Measurements from ENCODE around the gene NAV1. TPM values are rescaled to one million over a fixed set of nuclear protein-coding genes. Genes with fewer than 3 reads are reported as not detected.

Gene NAV1
- total RNA-seq, 4 donors from 2014 or later: 13.3 to 29.7 (median 24.1) TPM

GRCh38 chr1:201504799-201505502 lies 34.0 kb upstream of the NAV1 start:
- no peak for DNase-seq
- intact Hi-C loops (cut with DNase I): no loop called here
- H3K27ac ChIP-seq: peak overlapping the region; percentile 85 to 99 (median 96)
- WGBS, 2 donors: 65% methylated on average over 9 of the region's 9 CpGs
- H3K4me1 ChIP-seq: peaks cover 75 to 80% of the 10 kb centered on the region in 2 donors
- no peaks in the 10 kb centered on the region for H3K27me3 ChIP-seq
- no peaks in the 10 kb centered on the region for H3K36me3 ChIP-seq
- TF ChIP-seq CTCF (IDR thresholded peaks at IDR 0.05) (no peak), POLR2A (IDR thresholded peaks at IDR 0.05) (no peak)
- no peak overlapping the region for H3K4me3 ChIP-seq (replicated peaks in 1 of 3)
- H3K9me3 ChIP-seq: no peaks in the 10 kb centered on the region

DNA sequence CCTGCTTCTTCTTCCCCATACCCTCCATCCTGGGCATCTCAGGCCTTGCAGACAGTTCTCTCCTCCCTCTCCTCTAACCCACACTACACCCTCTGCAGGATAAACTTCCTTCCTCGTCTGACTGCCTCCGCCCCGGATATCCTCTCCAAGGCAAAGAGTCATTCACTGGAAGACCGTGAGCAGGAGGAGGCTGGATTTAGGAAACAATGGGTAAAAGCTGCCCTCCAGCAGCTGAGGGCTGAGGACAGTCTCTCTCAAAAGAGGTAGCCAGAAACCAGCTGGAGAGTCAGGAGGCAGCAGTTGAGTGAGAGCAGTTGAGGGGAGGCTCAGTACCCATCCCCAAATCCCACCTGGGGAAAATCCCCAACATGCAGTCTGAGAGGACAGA lies 33.4 kb upstream of the NAV1 start:
- H3K27me3 ChIP-seq: no peaks in the 10 kb centered on the region
- H3K36me3 ChIP-seq: no peaks in the 10 kb centered on the region
- TF ChIP-seq CTCF (IDR thresholded peaks at IDR 0.05): no peak
- peak in 1 of 2 donors; percentile 68 for TF ChIP-seq POLR2A (IDR thresholded peaks at IDR 0.05)
- DNase-seq: peak; percentile 37 to 63
- H3K4me1 ChIP-seq: peaks cover 69 to 75% of the 10 kb centered on the region in 2 donors
- peak overlapping the region in 2 of 3 donors; percentile 68 to 80 for H3K4me3 ChIP-seq (replicated peaks in 1 of 3)
- 0 to 5% methylated on average over 4 of the region's 4 CpGs for WGBS, 2 donors
- peak overlapping the region; percentile 85 to 99 (median 96) for H3K27ac ChIP-seq
- intact Hi-C loops (cut with DNase I): no loop called here
- H3K9me3 ChIP-seq: no peaks in the 10 kb centered on the region

- peaks cover 63 to 71% of the 10 kb centered on the region in 2 donors for H3K4me1 ChIP-seq
- peak in 1 of 2 donors; percentile 20 for DNase-seq
- no peaks in the 10 kb centered on the region for H3K27me3 ChIP-seq
- TF ChIP-seq POLR2A (IDR thresholded peaks at IDR 0.05) (no peak), CTCF (IDR thresholded peaks at IDR 0.05) (no peak)
- peak overlapping the region; percentile 68 to 80 (median 78) for H3K4me3 ChIP-seq (replicated peaks in 1 of 3)
- WGBS, 2 donors: 14 to 37% methylated on average over 3 of the region's 3 CpGs
- H3K27ac ChIP-seq: peak overlapping the region; percentile 85 to 99 (median 96)
- H3K9me3 ChIP-seq: no peaks in the 10 kb centered on the region
- H3K36me3 ChIP-seq: no peaks in the 10 kb centered on the region
- intact Hi-C loops (cut with DNase I): no loop called here
Measured at GRCh38 chr1:201506092-201506491, 32.8 kb upstream of the NAV1 start.

DNA sequence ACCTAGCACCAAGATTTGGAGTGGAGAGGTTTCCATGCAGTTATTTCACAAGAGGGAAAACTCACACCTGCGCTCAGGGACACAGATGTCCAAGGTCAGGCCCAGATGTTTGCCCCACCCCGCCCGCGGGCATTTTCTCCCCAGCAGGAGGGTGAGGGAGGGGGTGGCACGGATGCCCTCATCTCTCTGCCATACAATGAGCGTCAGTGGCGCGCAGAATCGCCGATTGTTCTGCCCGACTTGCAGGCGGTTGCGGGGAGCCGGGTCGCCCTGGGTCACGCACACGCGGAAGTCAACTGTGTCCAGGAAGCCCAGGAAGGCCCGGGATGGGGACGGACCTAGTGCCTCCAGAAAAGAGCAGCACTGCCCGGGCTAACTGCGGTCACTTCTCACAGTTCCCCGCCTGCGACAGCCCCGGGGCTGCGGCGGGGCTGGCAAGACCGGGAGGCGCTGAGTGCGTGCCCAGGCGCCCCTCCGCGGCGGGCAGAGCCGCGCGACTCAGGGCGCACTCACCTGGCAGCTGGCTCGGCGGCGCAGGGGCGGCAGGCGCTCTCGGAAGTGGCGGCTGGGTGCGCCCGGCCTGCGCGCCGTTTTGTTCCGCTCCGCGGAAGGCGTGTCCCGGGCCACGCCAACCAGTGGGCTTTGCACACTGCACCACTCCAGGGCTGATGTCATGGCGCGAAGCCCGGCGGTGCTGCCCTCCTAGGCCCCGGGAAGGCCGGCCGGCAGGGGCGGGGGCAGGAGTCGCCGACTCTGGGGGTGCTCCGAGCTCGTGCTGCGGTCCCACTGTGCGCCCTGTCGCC lies 32.2 kb upstream of the NAV1 start, which contains the start of gene CSRP1:
TSS of gene CSRP1 (minus strand) at position 567 of the 803 bp plus-strand sequence. CDS start 10,820 bp downstream, outside the sequence.
- intact Hi-C loops (cut with DNase I): no loop called here
- Histone ChIP-seq H3K27ac (peak within 1 kb of the TSS; percentile 85 to 99 (median 96)), H3K9me3 (no peaks in the 10 kb centered on the region), H3K4me1 (peaks cover 63 to 71% of the 10 kb centered on the region in 2 donors), H3K4me3 (replicated peaks in 1 of 3) (peak within 1 kb of the TSS; percentile 68 to 80 (median 78)), H3K36me3 (no peaks in the 10 kb centered on the region), H3K27me3 (no peaks in the 10 kb centered on the region)
- WGBS, 2 donors: 0 to 1% methylated on average over 4 to 23 of the region's 71 CpGs
- DNase-seq: peak; percentile 91 to 93
- TF ChIP-seq CTCF (IDR thresholded peaks at IDR 0.05): peak in 2 of 6 experiments; percentile 10 to 19
- TF ChIP-seq POLR2A (IDR thresholded peaks at IDR 0.05): peak; percentile 95 to 100
